HCT116 (cell line): ENCODE results near the gene TRMT13. TPM values are rescaled to one million over a fixed set of nuclear protein-coding genes. Genes with fewer than 3 reads are reported as not detected.
A peak's percentile ranks its signal among the peaks of the same experiment; 100 is the strongest.

Experiments used
- ATAC-seq: fragments of 200-7000 bp; cut with Tn5 transposase; 2 replicates; pipeline ENCODE4 v1.9.1; 2020; ENCODE audit warnings: mild to moderate bottlenecking, moderate library complexity
- BruUV-seq: library from RNA; stranded (reverse); fragments of 400-500 nt; replicated peaks from 2 replicates; lab custom pipeline; 2021; lab: Mats Ljungman, UMichigan
- CTCF ChIA-PET: fragments of 300-600 bp; sonication (Branson Sonifier 250); formaldehyde crosslinking; loops from one replicate; lab custom pipeline; 2021; ENCODE audit warnings: antibody characterized with exemption; lab: Charles Lee
- POLR2A ChIA-PET: fragments of 300-600, 350-600 bp; sonication (Branson Sonifier 250); formaldehyde crosslinking; loops from one replicate; lab custom pipeline; 2021; ENCODE audit warnings: antibody characterized with exemption; lab: Charles Lee
- RAD21 ChIA-PET, 2 experiments: fragments of 300-600 bp; sonication (Branson Sonifier 250); formaldehyde crosslinking; loops; one replicate each; lab custom pipeline; 2023; ENCODE audit warnings: low total read pairs in 2 of 2; ENCODE audit not compliant: uncharacterized antibody in 2 of 2, unreplicated experiment in 2 of 2, low non-redundant PET in 1 of 2; lab: Charles Lee
- DNase-seq: peaks from one replicate; pipeline ENCODE4 v3.0.0-alpha.2; 2010; ENCODE audit warnings: low read depth, low spot score
- H2AFZ ChIP-seq: fragments of 200-600 bp; shearing (Covaris generic), sonication (generic); 2 replicates; pipeline ENCODE4 v1.6.1; 2017; ENCODE audit warnings: low read depth, mixed run types, mixed read lengths, antibody characterized with exemption, low read length; ENCODE audit not compliant: poor library complexity, severe bottlenecking
- H3K27ac ChIP-seq: 2 replicates; pipeline ENCODE4 v1.5.1; 2012; ENCODE audit warnings: low read depth, low read length
- H3K27me3 ChIP-seq: fragments of 200-600 bp; sonication (generic); 2 replicates; pipeline ENCODE4 v1.6.1; 2016; ENCODE audit warnings: mixed run types, low read length, mixed read lengths; ENCODE audit not compliant: insufficient read depth
- H3K36me3 ChIP-seq, 2 experiments: fragments of 200-500 bp in 1 of 2; fragments of 200-600 bp in 1 of 2; sonication (Bioruptor generic) in 1 of 2; sonication (generic) in 1 of 2; 2 replicates each; pipeline versions ENCODE4 v1.5.1 to v1.6.1; 2014 to 2016; ENCODE audit warnings: low read length in 2 of 2, inconsistent platforms in 1 of 2, mixed read lengths in 1 of 2, mixed run types in 1 of 2; ENCODE audit not compliant: insufficient read depth in 2 of 2, control insufficient read depth in 1 of 2
- H3K4me1 ChIP-seq, 2 experiments: fragments of 200-600 bp in 1 of 2; sonication (generic) in 1 of 2; 2 replicates each; pipeline versions ENCODE4 v1.5.1 to v1.6.1; 2012 to 2017; ENCODE audit warnings: low read length in 2 of 2, inconsistent platforms in 1 of 2, mild to moderate bottlenecking in 1 of 2, mixed read lengths in 1 of 2, mixed run types in 1 of 2, moderate library complexity in 1 of 2; ENCODE audit not compliant: insufficient read depth in 2 of 2, control insufficient read depth in 1 of 2
- H3K4me2 ChIP-seq: fragments of 200-600 bp; sonication (generic); 2 replicates; pipeline ENCODE4 v1.6.1; 2017; ENCODE audit warnings: mixed run types, low read length, mixed read lengths
- H3K4me3 ChIP-seq, 2 experiments: fragments of 200-600 bp in 1 of 2; sonication (generic) in 1 of 2; replicated peaks in 1 of 2; 2 replicates each; pipeline ENCODE4 v1.5.1; 2011 to 2016; ENCODE audit warnings: low read length in 2 of 2, control low read depth in 1 of 2, low read depth in 1 of 2, mild to moderate bottlenecking in 1 of 2, mixed read lengths in 1 of 2, mixed run types in 1 of 2
- H3K79me2 ChIP-seq: fragments of 200-600 bp; sonication (generic); 2 replicates; pipeline ENCODE4 v1.6.1; 2017; ENCODE audit warnings: mild to moderate bottlenecking, mixed run types, low read length, moderate library complexity, mixed read lengths; ENCODE audit not compliant: insufficient read depth
- H3K9ac ChIP-seq: fragments of 200-600 bp; sonication (generic); 2 replicates; pipeline ENCODE4 v1.6.1; 2016; ENCODE audit warnings: low read length, mixed read lengths
- H3K9me2 ChIP-seq: fragments of 200-600 bp; sonication (generic), shearing (Covaris generic); 2 replicates; pipeline ENCODE4 v1.6.1; 2017; ENCODE audit warnings: mixed run types, mild to moderate bottlenecking, moderate library complexity; ENCODE audit not compliant: insufficient read depth
- H3K9me3 ChIP-seq, 2 experiments: fragments of 200-500 bp in 1 of 2; fragments of 200-600 bp in 1 of 2; sonication (Bioruptor generic) in 1 of 2; sonication (generic) in 1 of 2; 2 replicates each; pipeline ENCODE4 v1.6.1; 2014 to 2017; ENCODE audit warnings: low read length in 2 of 2, mixed read lengths in 2 of 2, inconsistent platforms in 1 of 2, low read depth in 1 of 2, mild to moderate bottlenecking in 1 of 2, mixed run types in 1 of 2, moderate library complexity in 1 of 2; ENCODE audit not compliant: control insufficient read depth in 1 of 2, insufficient read depth in 1 of 2
- H4K20me1 ChIP-seq: fragments of 200-600 bp; sonication (generic), shearing (Covaris generic); 2 replicates; pipeline ENCODE4 v1.6.1; 2017; ENCODE audit warnings: mixed run types, mild to moderate bottlenecking, moderate library complexity; ENCODE audit not compliant: insufficient read depth
- ATF3 ChIP-seq: IDR thresholded peaks from 2 replicates; pipeline ENCODE4 v1.6.1; 2012
- CEBPB ChIP-seq: IDR thresholded peaks from 2 replicates; pipeline ENCODE4 v1.6.1; 2012; ENCODE audit warnings: low read depth
- EGR1 ChIP-seq: IDR thresholded peaks from 2 replicates; pipeline ENCODE4 v1.6.1; 2012; ENCODE audit warnings: low read depth
- ELF1 ChIP-seq: IDR thresholded peaks from 2 replicates; pipeline ENCODE4 v1.6.1; 2012; ENCODE audit warnings: low read depth, borderline replicate concordance
- POLR2A ChIP-seq: IDR thresholded peaks from 2 replicates; pipeline ENCODE4 v1.7.0; 2011; ENCODE audit warnings: borderline replicate concordance; ENCODE audit not compliant: insufficient read depth, insufficient read length; ENCODE audit errors: extremely low read depth
- REST ChIP-seq: IDR thresholded peaks from 2 replicates; pipeline ENCODE4 v1.6.1; 2012; ENCODE audit warnings: low read depth
- SP1 ChIP-seq: IDR thresholded peaks from 2 replicates; pipeline ENCODE4 v1.6.1; 2012; ENCODE audit warnings: low read depth
- SRF ChIP-seq: IDR thresholded peaks from 2 replicates; pipeline ENCODE4 v1.6.1; 2012; ENCODE audit warnings: low read depth
- ZNF274 ChIP-seq: fragments of 200-500 bp; sonication (Bioruptor generic); IDR thresholded peaks from 2 replicates; pipeline ENCODE4 v1.6.1; 2014; ENCODE audit warnings: mild to moderate bottlenecking, low read depth, low read length, inconsistent platforms
- intact Hi-C: fragments of 100-400 bp; cut with micrococcal nuclease; formaldehyde crosslinking; loops from 2 replicates; pipeline ENCODE4 v1.10.0; 2022
- total RNA-seq: library from RNA; stranded (reverse); gene quantifications from one replicate; pipeline ENCODE4 v1.2.1, GENCODE V29; 2021; ENCODE audit not compliant: unreplicated experiment

Gene TRMT13
- total RNA-seq, 1 experiment from 2014 or later = 13.2 TPM

GRCh38 chr1:100131623-100132022 lies 1.3 kb upstream of the TRMT13 start:
- ChIA-PET POLR2A (no interaction called here), CTCF (no interaction called here)
- peak overlapping the region; percentile 62; the same call in 1 of the 2 replicates for H3K27ac ChIP-seq

More at GRCh38 chr1:100131623-100132022, 1.3 kb upstream of the TRMT13 start:
- no peaks in the 10 kb centered on the region for H3K27me3 ChIP-seq
- H3K9ac ChIP-seq = peak overlapping the region; percentile 77
- RAD21 ChIA-PET = no interaction called here
- H3K9me2 ChIP-seq = no peaks in the 10 kb centered on the region
- intact Hi-C loops = loop anchor here (2.0 to 5.0 kb wide), 4 partner anchors 159 to 326 kb away; partner anchors contain the start of gene CDC14A
- DNase-seq (no peak), ATAC-seq (no peak)
- H3K4me3 ChIP-seq = peak overlapping the region; percentile 76 to 78
- peak overlapping the region; percentile 80 for H3K4me2 ChIP-seq
- H3K9me3 ChIP-seq = no peaks in the 10 kb centered on the region
- H3K36me3 ChIP-seq = 0 out of 4 replicates have a peak, but pooled peaks cover 0 to under 1% of the 10 kb centered on the region in 2 experiments
- H4K20me1 ChIP-seq = no peaks in the 10 kb centered on the region
- BruUV-seq = no TSS peak
- no peak overlapping the region for H2AFZ ChIP-seq
- TF ChIP-seq ZNF274 (no peak), ATF3 (no peak), ELF1 (no peak), POLR2A (no peak), CEBPB (no peak), REST (no peak), EGR1 (no peak), SP1 (no peak), SRF (no peak)
- peaks cover 89% of the 10 kb centered on the region for H3K79me2 ChIP-seq
- peaks cover 14 to 18% of the 10 kb centered on the region in 2 experiments for H3K4me1 ChIP-seq
